GM23248 (cell line): ENCODE data around the gene TECPR2. TPM values are rescaled to one million over a fixed set of nuclear protein-coding genes. Genes with fewer than 3 reads are reported as not detected.

Source experiments
- DNase-seq: peaks from one replicate; pipeline ENCODE4 v3.0.0-alpha.2; 2015
- H2AFZ ChIP-seq: fragments of 200-600 bp; sonication (generic); 2 replicates; pipeline ENCODE4 v1.6.1; 2016; ENCODE audit warnings: antibody characterized with exemption
- H3F3A ChIP-seq: fragments of 200-600 bp; sonication (generic); 2 replicates; pipeline ENCODE4 v1.6.1; 2016; ENCODE audit warnings: mild to moderate bottlenecking, antibody characterized with exemption, mixed run types; ENCODE audit not compliant: insufficient read depth
- H3K27ac ChIP-seq: fragments of 200-600 bp; sonication (generic); 2 replicates; pipeline ENCODE4 v1.5.1; 2016; ENCODE audit warnings: mild to moderate bottlenecking
- H3K27me3 ChIP-seq: fragments of 200-600 bp; sonication (generic); replicated peaks from 2 replicates; pipeline ENCODE4 v1.6.1; 2016; ENCODE audit warnings: mild to moderate bottlenecking; ENCODE audit not compliant: insufficient read depth
- H3K36me3 ChIP-seq: fragments of 200-600 bp; sonication (generic); 2 replicates; pipeline ENCODE4 v1.6.1; 2016; ENCODE audit warnings: low read depth, mild to moderate bottlenecking
- H3K4me1 ChIP-seq: fragments of 200-600 bp; sonication (generic); 2 replicates; pipeline ENCODE4 v1.6.1; 2016; ENCODE audit warnings: mild to moderate bottlenecking; ENCODE audit not compliant: insufficient read depth
- H3K4me2 ChIP-seq: fragments of 200-600 bp; sonication (generic); one replicate; pipeline ENCODE4 v1.6.1; 2016; ENCODE audit warnings: mild to moderate bottlenecking; ENCODE audit not compliant: unreplicated experiment
- H3K4me3 ChIP-seq: fragments of 200-600 bp; sonication (generic); 2 replicates; pipeline ENCODE4 v1.5.1; 2016; ENCODE audit warnings: mild to moderate bottlenecking
- H3K79me2 ChIP-seq: fragments of 200-600 bp; sonication (generic); 2 replicates; pipeline ENCODE4 v1.6.1; 2016; ENCODE audit warnings: mild to moderate bottlenecking; ENCODE audit not compliant: insufficient read depth
- H3K9ac ChIP-seq: fragments of 200-600 bp; sonication (generic); 2 replicates; pipeline ENCODE4 v1.6.1; 2016; ENCODE audit warnings: mild to moderate bottlenecking
- H3K9me2 ChIP-seq: fragments of 200-600 bp; sonication (generic); 2 replicates; pipeline ENCODE4 v1.6.1; 2016; ENCODE audit warnings: mixed run types, mild to moderate bottlenecking, moderate library complexity; ENCODE audit not compliant: insufficient read depth
- H3K9me3 ChIP-seq: fragments of 200-600 bp; sonication (generic); one replicate; pipeline ENCODE4 v1.6.1; 2017; ENCODE audit warnings: low read depth
- H4K20me1 ChIP-seq: fragments of 200-600 bp; sonication (generic); 2 replicates; pipeline ENCODE4 v1.6.0; 2016; ENCODE audit not compliant: insufficient read depth
- EZH2 ChIP-seq: fragments of 200-600 bp; sonication (generic); IDR thresholded peaks from 2 replicates; pipeline ENCODE4 v1.6.1; 2018; ENCODE audit warnings: antibody characterized with exemption, mild to moderate bottlenecking; ENCODE audit not compliant: insufficient read depth, poor library complexity, severe bottlenecking
- EZH2phosphoT487 ChIP-seq: fragments of 200-600 bp; sonication (generic); IDR thresholded peaks from 2 replicates; pipeline ENCODE4 v1.6.1; 2018; ENCODE audit warnings: antibody characterized with exemption, moderate library complexity, mild to moderate bottlenecking, low read depth; ENCODE audit not compliant: insufficient read depth
- WGBS, 2 experiments: methylation state at CpG; one replicate each; pipeline ENCODE4 v1.1.6; 2015 to 2017; ENCODE audit warnings: low lambda C conversion rate in 2 of 2, low coverage in 1 of 2; ENCODE audit errors: missing lambda C conversion rate in 2 of 2; 5-methylcytosine and 5-hydroxymethylcytosine counted together
- in situ Hi-C: fragments of 300-500 bp; cut with MboI; formaldehyde crosslinking; loops from 2 replicates; pipeline ENCODE4 v1.15.0; 2020
- polyA plus RNA-seq: library from polyadenylated mRNA; unstranded; fragments of >200 nt; fragmentation: Nextera tagmentation; extraction: Ambion mirVana; gene quantifications from 2 replicates; pipeline ENCODE4 v1.2.1, GENCODE V29; 2016
- total RNA-seq: library from RNA; depleted of rRNA; stranded (reverse); fragments of >200 nt; shearing (Covaris generic); gene quantifications from 2 replicates; pipeline ENCODE4 v1.2.3, GENCODE V29; 2014

The TECPR2 gene
- total and polyA plus RNA-seq, 2 experiments from 2014 or later, result 11.4 to 15.8 TPM

DNA sequence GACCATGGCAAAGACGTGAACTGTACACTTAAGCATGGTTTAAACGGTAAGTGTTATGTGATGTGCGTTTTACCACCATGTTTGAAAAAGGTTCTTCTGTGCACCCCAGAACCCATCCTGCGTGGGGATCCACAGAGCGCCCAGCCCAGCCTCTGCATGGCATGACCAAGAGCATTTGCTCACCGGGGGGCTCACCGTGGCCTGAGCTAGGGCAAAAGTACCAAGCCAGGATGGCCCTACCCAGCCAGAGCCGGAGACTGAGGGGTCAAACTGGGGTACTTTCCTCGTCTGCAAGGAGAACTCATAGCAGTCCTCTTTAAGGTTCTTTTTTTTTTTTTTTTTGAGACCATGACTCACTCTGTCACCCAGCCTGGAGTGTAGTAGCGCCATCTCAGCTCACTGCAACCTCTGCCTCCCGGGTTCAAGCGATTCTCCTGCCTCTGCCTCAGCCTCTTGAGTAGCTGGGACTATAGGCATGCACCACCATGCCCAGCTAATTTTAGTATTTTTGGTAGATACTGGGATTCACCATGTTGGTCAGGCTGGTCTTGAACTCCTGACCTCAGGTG is 163.3 kb downstream of the TECPR2 start:
- in situ Hi-C loops, result no loop called here

DNA sequence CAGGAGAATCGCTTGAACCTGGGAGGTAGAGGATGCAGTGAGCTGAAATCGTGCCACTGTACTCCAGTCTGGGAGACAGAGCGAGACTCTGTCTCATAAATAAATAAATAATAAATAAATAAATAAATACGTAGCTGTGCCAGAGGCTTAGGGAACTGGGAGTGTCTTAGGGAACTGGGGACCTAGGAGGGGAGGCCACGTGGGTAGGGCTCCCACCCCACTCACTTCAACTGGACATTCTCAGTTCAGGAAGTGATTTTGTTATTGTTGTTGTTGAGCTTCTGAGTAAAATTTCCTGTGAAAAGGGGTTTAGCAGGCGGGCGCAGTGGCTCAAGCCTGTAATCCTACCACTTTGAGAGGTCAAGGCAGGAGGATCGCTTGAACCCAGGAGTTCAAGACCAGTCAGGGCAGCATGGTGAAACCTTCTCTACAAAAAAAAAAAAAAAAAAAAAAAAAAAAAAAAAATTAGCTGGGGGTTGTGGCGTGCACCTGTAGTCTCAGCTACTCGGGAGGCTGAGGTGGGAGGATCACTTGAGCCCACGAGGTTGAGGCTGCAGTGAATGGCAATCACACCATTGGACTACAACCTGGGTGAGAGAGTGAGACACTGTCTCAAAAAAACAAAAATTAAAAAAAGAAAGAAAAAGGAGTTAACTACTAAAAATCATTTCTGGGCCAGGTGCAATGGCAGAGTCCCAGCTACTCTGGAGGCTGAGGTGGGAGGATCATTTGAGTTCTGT is 165.9 kb downstream of the TECPR2 start:
- Histone ChIP-seq H3K9me3 (no peaks in the 10 kb centered on the region), H3K27me3 (no peaks in the 10 kb centered on the region), H4K20me1 (no peaks in the 10 kb centered on the region), H3K4me3 (no peak overlapping the region), H2AFZ (no peak overlapping the region), H3K9me2 (no peaks in the 10 kb centered on the region), H3K4me1 (peaks cover 5% of the 10 kb centered on the region; the same call in 1 of the 2 replicates), H3K9ac (no peak overlapping the region), H3K27ac (no peak overlapping the region), H3F3A (peaks cover 5% of the 10 kb centered on the region; the same call in 1 of the 2 replicates), H3K79me2 (no peaks in the 10 kb centered on the region), H3K36me3 (no peaks in the 10 kb centered on the region), H3K4me2 (no peak overlapping the region)
- no peak for DNase-seq
- in situ Hi-C loops, result no loop called here
- TF ChIP-seq EZH2 (no peak), EZH2phosphoT487 (no peak)
- 93% methylated on average over 11 of the region's 11 CpGs for WGBS, 2 experiments

More for the DNA sequence above, 163.3 kb downstream of the TECPR2 start:
- H4K20me1 ChIP-seq, result no peaks in the 10 kb centered on the region
- WGBS, 2 experiments, result 78 to 80% methylated on average over 12 of the region's 12 CpGs
- no peaks in the 10 kb centered on the region for H3K9me2 ChIP-seq
- no peak for TF ChIP-seq EZH2
- no peak for TF ChIP-seq EZH2phosphoT487
- no peaks in the 10 kb centered on the region for H3K27me3 ChIP-seq
- no peak overlapping the region; the same call in 1 of the 2 replicates for H3K9ac ChIP-seq
- H2AFZ ChIP-seq, result peak overlapping the region; percentile 84
- no peak for DNase-seq
- H3K4me3 ChIP-seq, result peak overlapping the region; percentile 76
- H3K9me3 ChIP-seq, result no peaks in the 10 kb centered on the region
- no peak overlapping the region for H3K27ac ChIP-seq
- H3K36me3 ChIP-seq, result no peaks in the 10 kb centered on the region
- peak overlapping the region; percentile 79 for H3K4me2 ChIP-seq
- H3F3A ChIP-seq, result peaks cover 5% of the 10 kb centered on the region; the same call in 1 of the 2 replicates
- no peaks in the 10 kb centered on the region for H3K79me2 ChIP-seq
- H3K4me1 ChIP-seq, result peaks cover 5% of the 10 kb centered on the region; the same call in 1 of the 2 replicates

DNA sequence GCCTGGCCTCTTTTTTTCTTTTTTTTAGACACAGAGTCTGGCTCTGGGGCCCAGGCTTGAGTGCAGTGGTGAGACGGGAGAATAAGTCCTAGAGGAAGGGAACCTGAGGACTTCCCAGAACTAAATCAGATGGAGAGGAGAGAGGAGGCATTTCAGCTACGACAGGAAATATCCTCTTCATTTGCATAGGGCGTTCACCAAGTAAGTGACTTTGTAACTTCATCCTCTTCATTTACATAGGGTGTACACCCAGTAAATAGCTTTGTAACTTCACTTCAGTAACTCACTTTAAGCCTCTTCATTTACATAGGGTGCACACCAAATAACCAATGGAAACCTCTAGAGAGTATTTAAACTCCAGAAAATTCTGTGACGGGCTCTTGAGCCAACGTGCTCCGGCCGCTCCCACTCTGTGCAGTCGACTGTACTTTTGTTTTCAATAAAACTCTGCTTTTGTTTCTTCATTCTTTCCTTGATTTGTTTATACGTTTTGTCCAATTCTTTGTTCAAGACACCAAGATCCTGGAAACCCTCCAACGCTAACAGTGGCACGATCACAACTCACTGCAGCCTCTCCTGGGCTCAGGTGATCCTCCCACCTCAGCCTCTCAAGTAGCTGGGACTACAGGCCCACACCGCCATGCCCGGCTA is 168.2 kb downstream of the TECPR2 start:
- Histone ChIP-seq H3K27ac (no peak overlapping the region), H3K9ac (no peak overlapping the region), H3K4me3 (no peak overlapping the region), H3K9me3 (no peaks in the 10 kb centered on the region), H3F3A (no peaks in the 10 kb centered on the region), H3K79me2 (no peaks in the 10 kb centered on the region), H4K20me1 (no peaks in the 10 kb centered on the region), H3K36me3 (no peaks in the 10 kb centered on the region), H3K27me3 (no peaks in the 10 kb centered on the region), H3K4me2 (no peak overlapping the region), H2AFZ (no peak overlapping the region), H3K4me1 (no peaks in the 10 kb centered on the region), H3K9me2 (no peaks in the 10 kb centered on the region)
- DNase-seq, result no peak
- WGBS, 2 experiments, result 42 to 47% methylated on average over 13 of the region's 13 CpGs
- TF ChIP-seq EZH2 (no peak), EZH2phosphoT487 (no peak)
- in situ Hi-C loops, result no loop called here

DNA sequence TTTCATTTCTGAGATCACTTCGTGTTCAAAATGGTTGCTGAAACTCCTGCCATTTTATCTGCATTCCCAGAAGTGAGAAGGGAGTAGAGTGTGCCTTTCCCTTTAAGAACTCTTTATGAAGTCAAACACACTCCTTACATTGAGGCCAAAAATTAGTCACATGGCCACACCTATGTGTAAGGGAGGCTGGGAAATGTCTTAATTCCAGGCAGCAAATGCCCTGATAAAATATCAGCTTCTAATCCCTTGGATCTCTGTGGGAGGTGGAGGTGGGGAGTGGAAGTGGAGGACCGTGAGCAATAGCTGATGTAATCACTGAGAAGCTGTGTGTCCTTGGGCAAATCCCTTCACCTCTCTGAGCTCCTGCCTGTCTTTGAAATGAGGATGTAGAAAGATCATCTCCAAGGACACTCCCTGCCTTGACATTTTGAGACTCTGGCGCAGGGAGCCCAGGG is 169.5 kb downstream of the TECPR2 start:
- H3K79me2 ChIP-seq, result no peaks in the 10 kb centered on the region
- WGBS, 2 experiments, result 84 to 85% methylated on average over 3 of the region's 3 CpGs
- in situ Hi-C loops, result no loop called here
- H3K9me2 ChIP-seq, result no peaks in the 10 kb centered on the region
- no peaks in the 10 kb centered on the region for H3K4me1 ChIP-seq
- no peak overlapping the region for H2AFZ ChIP-seq
- no peaks in the 10 kb centered on the region for H3K9me3 ChIP-seq
- no peak overlapping the region for H3K4me2 ChIP-seq
- peak; percentile 34 for DNase-seq
- H3K27me3 ChIP-seq, result no peaks in the 10 kb centered on the region
- no peak overlapping the region for H3K4me3 ChIP-seq
- H3K9ac ChIP-seq, result no peak overlapping the region
- no peaks in the 10 kb centered on the region for H3F3A ChIP-seq
- H3K27ac ChIP-seq, result no peak overlapping the region
- TF ChIP-seq EZH2 (no peak), EZH2phosphoT487 (no peak)
- H4K20me1 ChIP-seq, result no peaks in the 10 kb centered on the region
- no peaks in the 10 kb centered on the region for H3K36me3 ChIP-seq
